Measurements from ENCODE around the gene ACMSD. TPM values are rescaled to one million over a fixed set of nuclear protein-coding genes. Genes with fewer than 3 reads are reported as not detected.
A peak's percentile ranks its signal among the peaks of the same experiment; 100 is the strongest.

The ACMSD gene
- total and polyA plus RNA-seq, 2 of the 13 experiments (the other 11 are each of a cell fraction or from before 2014, with no cell fraction given), result not detected

GRCh38 chr2:134823431-134823830 lies 15.0 kb upstream of the ACMSD start (continued):
- TF ChIP-seq ZNF280D (CRISPR knock-in tag; IDR thresholded peaks at IDR 0.05) (no peak), E2F5 (CRISPR knock-in tag; conservative IDR thresholded peaks at IDR 0.05) (no peak), ZNF646 (CRISPR knock-in tag; IDR thresholded peaks at IDR 0.05) (no peak), ZNF891 (CRISPR knock-in tag; IDR thresholded peaks at IDR 0.05) (no peak), ZNF562 (CRISPR knock-in tag; IDR thresholded peaks at IDR 0.05; ENCODE audit: borderline replicate concordance) (no peak), TBL1XR1 (IDR thresholded peaks at IDR 0.05; ENCODE audit: borderline replicate concordance, low read length, partially characterized antibody) (peak; percentile 61), HNF4A (CRISPR knock-in tag; IDR thresholded peaks at IDR 0.05) (0 out of 2 replicates have a peak, but pooled peaks have one; percentile 10), ZNF644 (CRISPR knock-in tag; IDR thresholded peaks at IDR 0.05; ENCODE audit: low read depth) (no peak), REST (IDR thresholded peaks at IDR 0.05; ENCODE audit: borderline replicate concordance in 1 of 2, low read depth in 1 of 2, low read length in 2 of 2) (peak in 1 of 2 experiments; percentile 39; a peak in 1 of 4 replicates), KDM1A (CRISPR knock-in tag; IDR thresholded peaks at IDR 0.05) (no peak), ARID5B (CRISPR knock-in tag; IDR thresholded peaks at IDR 0.05) (peak; percentile 74)
